NCI-H2029 treated with DMSO at 0.1 percent for 48 hours (cell line): ENCODE measurements around the gene TUG1.

Experiments used
- DNase-seq: peaks from one replicate; lab custom pipeline; 2025; lab: John Stamatoyannopoulos, UW

Gene TUG1

GRCh38 chr22:30947816-30948454 lies 21.1 kb upstream of the TUG1 start:
- DNase-seq: no peak

DNA sequence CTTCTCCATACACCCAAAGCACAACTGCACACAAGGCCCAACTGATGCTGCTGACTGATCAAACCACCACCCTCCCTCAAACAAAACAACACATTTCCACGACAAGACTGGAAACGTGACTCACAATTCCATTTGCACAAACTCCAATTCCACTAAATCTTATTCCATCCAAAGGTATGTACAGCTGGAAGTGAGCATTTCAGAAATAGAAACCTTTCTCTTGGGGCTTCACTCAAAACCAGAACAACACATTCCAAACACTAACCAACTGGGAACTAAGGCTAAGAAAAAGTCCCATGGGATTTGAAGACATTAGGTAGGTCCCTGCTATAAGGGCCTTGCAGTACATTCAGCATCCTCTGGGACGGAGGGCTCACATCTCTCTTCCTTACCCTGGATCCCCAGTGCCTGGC lies 20.1 kb upstream of the TUG1 start:
- DNase-seq: no peak

- DNase-seq: no peak
Observed at GRCh38 chr22:30949934-30950660, 19.0 kb upstream of the TUG1 start.

DNA sequence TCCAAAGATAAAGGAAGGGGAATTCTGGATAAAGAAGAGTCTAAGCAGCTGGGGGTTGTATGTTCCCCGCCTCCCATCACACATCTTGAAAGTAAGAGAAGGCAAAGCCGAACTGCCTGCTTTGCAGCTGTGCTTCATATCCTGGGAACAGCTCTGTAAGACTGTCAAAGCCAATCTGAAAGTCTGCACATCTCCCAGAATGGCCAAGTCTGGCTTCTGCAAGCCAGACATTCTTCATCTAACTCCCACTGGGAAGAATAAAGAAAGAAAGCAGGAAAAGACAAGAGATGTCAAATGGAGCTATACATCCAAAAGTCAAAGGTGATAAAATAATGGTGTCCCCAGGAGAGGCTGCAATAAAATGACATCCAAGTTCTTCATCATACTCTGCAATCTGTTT lies 15.9 kb upstream of the TUG1 start:
- no peak for DNase-seq

GRCh38 chr22:30955153-30955552 lies 13.9 kb upstream of the TUG1 start:
- DNase-seq: no peak

DNA sequence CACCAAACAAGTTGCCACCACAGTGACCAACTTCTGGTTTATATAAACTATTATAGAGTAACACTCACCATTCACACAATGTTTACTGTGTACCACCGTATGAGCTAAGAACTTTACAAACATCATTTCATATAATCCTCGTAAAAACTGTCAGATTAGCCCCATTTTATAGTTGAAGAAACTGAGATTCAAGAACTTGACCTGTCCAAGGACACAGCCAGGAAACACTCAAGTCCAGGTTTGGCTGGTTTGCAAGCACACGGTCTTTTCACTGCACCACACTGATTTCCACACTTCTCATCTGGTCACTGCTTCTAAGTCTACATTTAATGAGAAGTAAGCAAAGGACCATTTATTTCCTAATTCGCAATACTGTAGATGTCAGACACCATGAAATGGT lies 4.2 kb upstream of the TUG1 start:
- no peak for DNase-seq

DNA sequence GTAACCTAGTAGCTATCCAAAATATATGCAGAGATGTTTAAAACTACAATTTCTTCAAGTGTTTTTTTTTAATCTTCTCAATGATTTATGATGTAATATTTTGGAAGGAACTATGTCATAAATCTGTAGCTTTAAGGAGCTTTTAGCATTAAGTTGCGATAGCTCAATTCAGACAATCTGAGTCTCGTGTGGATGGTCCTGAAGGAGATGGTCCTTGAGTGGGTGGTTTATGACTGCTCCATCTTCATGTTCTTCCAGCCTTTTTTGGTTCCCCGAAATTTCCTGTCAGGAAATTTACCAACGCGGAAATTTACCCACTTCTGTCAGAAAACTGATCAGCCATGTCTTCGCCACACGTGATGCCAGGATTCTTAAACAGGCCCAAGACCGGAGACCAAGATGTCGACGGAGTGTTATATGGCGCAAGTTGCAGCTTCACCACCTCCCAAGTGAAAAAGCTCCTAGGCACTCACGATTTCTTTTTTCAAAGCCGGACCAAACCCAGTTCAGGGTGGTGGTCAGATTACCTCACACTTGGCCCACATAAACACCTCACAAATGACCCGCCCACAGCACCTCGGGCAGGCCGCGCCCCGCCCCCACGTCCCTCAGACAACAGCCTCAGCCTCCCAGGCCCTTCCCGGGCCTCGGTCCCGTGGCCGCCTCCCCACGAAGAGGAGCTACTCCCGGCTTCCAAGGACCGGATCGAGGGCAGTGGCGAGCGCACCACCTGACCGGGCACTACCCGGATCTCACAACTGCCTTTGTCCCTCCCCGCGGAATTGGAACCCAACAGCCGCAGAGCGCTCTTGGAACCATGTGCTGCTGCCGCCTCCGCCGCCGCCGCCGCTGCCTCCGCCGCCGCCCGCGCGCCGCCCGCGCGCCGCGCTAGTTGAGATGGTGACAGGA lies 796 bp upstream of the TUG1 start, which contains the start of gene MORC2:
MORC2 (minus strand) TSS at position 760 of the 909 bp plus-strand sequence. CDS start 885 bp downstream, outside the sequence.
- peak; percentile 55 for DNase-seq

- DNase-seq: no peak
Observed at GRCh38 chr22:30969532-30970355, 679 bp downstream of the TUG1 start.

- no peak for DNase-seq
Observed at GRCh38 chr22:30970356-30970746, 1.3 kb downstream of the TUG1 start.

GRCh38 chr22:30978304-30978962 lies 9.4 kb downstream of the TUG1 start:
- no peak for DNase-seq

GRCh38 chr22:30979932-30980331 lies 10.9 kb downstream of the TUG1 start:
- DNase-seq: no peak

GRCh38 chr22:30982512-30982911 lies 13.4 kb downstream of the TUG1 start:
- no peak for DNase-seq

DNA sequence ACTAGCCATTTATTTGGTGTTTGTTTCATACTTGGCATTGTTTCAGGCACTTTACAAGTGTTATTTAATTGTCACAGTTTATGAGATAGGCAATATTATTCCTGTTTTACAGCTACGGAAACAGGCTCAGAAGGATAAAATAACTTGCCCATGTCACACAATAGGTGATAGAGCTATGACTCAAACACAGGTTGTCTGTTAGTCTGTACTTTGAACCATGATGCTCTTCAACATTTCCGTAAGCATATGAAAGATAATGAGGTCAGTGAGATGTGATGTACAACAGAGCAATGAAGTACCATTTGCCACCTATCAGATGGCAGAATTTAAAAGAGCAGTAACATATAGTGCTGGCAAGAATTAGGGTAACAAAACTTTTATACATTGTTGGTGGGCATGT lies 15.3 kb downstream of the TUG1 start:
- DNase-seq: no peak

DNA sequence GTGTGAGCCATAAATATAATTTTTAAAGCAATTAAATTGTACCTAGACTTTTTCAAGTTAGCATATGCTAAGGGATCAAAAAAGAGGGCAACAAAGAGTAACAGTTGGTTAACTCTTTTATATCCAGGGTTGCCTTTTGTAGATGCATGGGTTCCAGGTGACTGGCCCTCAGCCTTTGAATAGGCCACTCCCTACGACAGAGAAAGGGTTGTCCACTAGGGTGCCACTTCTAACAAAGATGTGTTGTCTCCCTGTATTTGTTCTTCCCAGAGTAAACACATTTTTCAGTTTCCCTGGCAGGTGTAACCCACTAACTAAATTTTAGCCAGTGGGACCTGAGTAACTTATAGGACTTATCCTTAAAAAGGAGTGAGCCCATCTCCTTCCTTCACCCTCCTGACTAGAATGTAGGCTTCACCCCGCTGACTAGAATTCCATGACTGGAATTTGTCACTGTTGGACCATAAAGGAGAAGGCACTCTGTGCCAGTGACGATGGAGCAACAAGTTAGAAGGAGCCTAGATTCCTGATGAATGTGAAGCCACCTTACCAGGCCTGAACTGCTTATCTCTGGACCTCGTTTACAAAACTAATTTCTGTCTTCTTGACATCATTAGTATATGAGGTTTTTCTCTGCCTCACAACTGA lies 16.6 kb downstream of the TUG1 start:
- no peak for DNase-seq

DNA sequence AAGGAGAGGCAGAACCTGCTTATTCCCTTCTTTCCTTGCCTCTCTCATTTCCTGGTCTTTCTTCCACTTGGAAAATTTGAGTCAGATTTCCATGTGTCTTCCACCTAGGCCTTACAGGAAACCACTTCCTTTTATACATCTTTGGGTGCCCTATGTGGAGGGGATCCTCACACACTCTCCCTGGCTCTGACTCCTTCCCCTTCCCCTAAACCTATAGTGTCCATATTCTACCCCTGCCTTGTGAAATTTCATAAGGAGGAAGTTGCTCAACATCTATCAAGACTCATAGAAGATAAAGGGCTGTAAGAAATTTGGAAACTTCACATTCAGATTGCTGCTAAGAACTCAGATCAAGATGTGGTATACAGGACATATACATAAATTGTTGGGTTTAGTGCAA lies 20.4 kb downstream of the TUG1 start:
- no peak for DNase-seq

- no peak for DNase-seq
Observed at GRCh38 chr22:30990690-30991089, 21.6 kb downstream of the TUG1 start.

GRCh38 chr22:30992565-30992964 lies 23.5 kb downstream of the TUG1 start:
- DNase-seq: no peak

DNA sequence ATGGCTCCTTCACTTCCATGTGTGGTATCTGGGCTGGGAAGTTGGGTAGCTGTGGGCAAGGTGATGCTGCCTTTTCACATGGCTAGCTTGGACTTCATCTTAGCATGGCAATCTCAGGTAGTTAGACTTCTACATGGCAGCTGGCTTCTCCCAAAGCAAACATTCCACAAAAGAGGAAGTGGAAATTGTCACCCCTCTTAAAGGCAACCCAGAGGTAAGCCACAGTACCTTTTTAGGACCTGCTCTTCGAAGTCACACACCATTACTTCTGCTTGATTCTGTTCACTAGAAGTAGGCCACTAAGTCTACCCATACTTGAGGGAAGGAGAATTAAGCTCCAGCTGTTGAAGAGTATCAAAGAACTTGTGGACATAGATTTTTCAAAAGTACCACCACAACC lies 25.9 kb downstream of the TUG1 start:
- no peak for DNase-seq

DNA sequence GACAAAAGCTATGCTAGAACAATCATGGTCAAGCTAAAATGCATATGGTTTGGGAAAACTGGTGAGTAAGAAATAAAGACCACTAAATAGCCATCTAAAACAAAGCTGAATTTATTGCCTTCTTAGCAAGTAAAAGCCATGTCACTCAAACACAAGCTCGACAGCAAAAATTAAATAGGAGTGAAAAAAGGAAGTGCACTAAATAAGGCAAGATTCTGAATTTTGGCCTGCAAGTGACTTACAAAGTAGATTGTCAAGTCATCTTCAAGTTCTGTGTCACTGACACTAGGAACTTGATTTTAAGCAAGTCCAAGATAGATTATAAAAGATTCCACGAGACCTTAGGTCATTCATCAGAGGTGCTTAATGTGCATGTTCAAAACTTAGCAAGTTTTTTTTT lies 27.4 kb downstream of the TUG1 start:
- no peak for DNase-seq

DNA sequence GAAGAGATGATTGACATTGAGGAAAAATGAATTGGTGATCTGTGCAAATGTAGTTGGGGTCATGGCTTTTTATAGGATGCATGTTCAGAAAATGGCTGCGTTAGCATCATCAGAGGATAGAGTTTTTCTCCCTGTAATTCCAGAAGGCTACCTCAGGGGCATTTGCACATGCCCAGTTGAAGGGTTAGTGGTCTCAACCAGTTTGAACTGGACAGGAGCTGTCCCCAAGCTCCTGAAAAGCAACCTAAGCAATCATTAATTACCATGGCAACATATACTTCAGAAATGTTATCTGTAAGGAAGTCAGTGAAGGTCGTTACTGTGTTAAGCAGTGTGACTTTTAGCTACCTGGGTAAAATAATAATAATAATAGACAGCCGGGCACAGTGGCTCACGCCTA lies 29.3 kb downstream of the TUG1 start:
- DNase-seq: no peak
